Stimulated activated CD4-positive, alpha-beta T cell treated with anti-CD3 and anti-CD28 coated beads, Interleukin-4, amount 100 ng/mL, for 4 hours (primary cell): ENCODE results near the gene GSN.
"Not testable (repeated sequence)": the region's sequence is repeated elsewhere in the genome, so short reads cannot be mapped to it uniquely, and the experiment has no call there.

ENCODE experiments used
- DNase-seq, 2 experiments: peaks; one replicate each; pipeline ENCODE4 v3.0.0-alpha.2; 2020

GSN gene

GRCh38 chr9:121289026-121289771, 21.2 kb downstream of the GSN start:
- no peak for DNase-seq

- no peak for DNase-seq
Observed at GRCh38 chr9:121289772-121290370, 21.9 kb downstream of the GSN start.

- not testable (repeated sequence) for DNase-seq
Observed at GRCh38 chr9:121291536-121291935, 23.6 kb downstream of the GSN start.

- no peak for DNase-seq
Observed at GRCh38 chr9:121292051-121292450, 24.1 kb downstream of the GSN start.

- no peak for DNase-seq
Observed at GRCh38 chr9:121292801-121293241, 24.9 kb downstream of the GSN start.

- no peak for DNase-seq
Observed at GRCh38 chr9:121294151-121294743, 26.3 kb downstream of the GSN start.

- DNase-seq = no peak
Observed at GRCh38 chr9:121294866-121295661, 27.1 kb downstream of the GSN start.

- no peak for DNase-seq
Observed at GRCh38 chr9:121295662-121296191, 27.8 kb downstream of the GSN start.

GRCh38 chr9:121296213-121297127, 28.5 kb downstream of the GSN start:
- DNase-seq = no peak

GRCh38 chr9:121297389-121297788, 29.4 kb downstream of the GSN start:
- DNase-seq = no peak

- DNase-seq = no peak
Observed at GRCh38 chr9:121298016-121298538, 30.1 kb downstream of the GSN start.

- no peak for DNase-seq
Observed at GRCh38 chr9:121298689-121299466, 30.9 kb downstream of the GSN start.

GRCh38 chr9:121299467-121300282, 31.7 kb downstream of the GSN start:
- peak in 1 of 2 experiments; percentile 11 for DNase-seq

GRCh38 chr9:121300283-121301119, 32.5 kb downstream of the GSN start:
- DNase-seq = no peak

GRCh38 chr9:121301881-121302286, 33.9 kb downstream of the GSN start:
- no peak for DNase-seq

- no peak for DNase-seq
Observed at GRCh38 chr9:121302341-121302740, 34.4 kb downstream of the GSN start.

GRCh38 chr9:121302786-121303185, 34.8 kb downstream of the GSN start:
- DNase-seq = no peak

GRCh38 chr9:121303456-121304451, 35.8 kb downstream of the GSN start:
- DNase-seq = no peak
